GM23338 (cell line): Measurements from ENCODE around the gene MME. TPM values are rescaled to one million over a fixed set of nuclear protein-coding genes. Genes with fewer than 3 reads are reported as not detected.

Experiments
- ATAC-seq: fragments of 200-7000 bp; cut with Tn5 transposase; 3 replicates; pipeline ENCODE4 v1.9.1; 2020
- DNase-seq: peaks from one replicate; pipeline ENCODE4 v3.0.0-alpha.2; 2015; ENCODE audit warnings: low spot score
- H2AFZ ChIP-seq: fragments of 200-600 bp; sonication (generic); 2 replicates; pipeline ENCODE4 v1.8.0; 2016; ENCODE audit warnings: antibody characterized with exemption, mild to moderate bottlenecking, moderate library complexity
- H3F3A ChIP-seq: fragments of 200-600 bp; sonication (generic); replicated peaks from 2 replicates; pipeline ENCODE4 v1.8.0; 2017; ENCODE audit warnings: antibody characterized with exemption, mixed run types, low read depth
- H3K27ac ChIP-seq: fragments of 200-600 bp; sonication (generic); 2 replicates; pipeline ENCODE4 v1.6.1; 2016; ENCODE audit warnings: low read depth
- H3K27me3 ChIP-seq: fragments of 200-600 bp; sonication (generic); 2 replicates; pipeline ENCODE4 v1.8.0; 2016; ENCODE audit warnings: mild to moderate bottlenecking, mixed run types, moderate library complexity; ENCODE audit not compliant: insufficient read depth
- H3K36me3 ChIP-seq: fragments of 200-600 bp; sonication (generic); 2 replicates; pipeline ENCODE4 v1.8.0; 2016; ENCODE audit warnings: mild to moderate bottlenecking; ENCODE audit not compliant: insufficient read depth
- H3K4me1 ChIP-seq: fragments of 200-600 bp; sonication (generic); 2 replicates; pipeline ENCODE4 v1.8.0; 2016; ENCODE audit warnings: mild to moderate bottlenecking, moderate library complexity; ENCODE audit not compliant: insufficient read depth
- H3K4me2 ChIP-seq: fragments of 200-600 bp; sonication (generic); 2 replicates; pipeline ENCODE4 v1.7.1; 2017; ENCODE audit warnings: mixed run types
- H3K4me3 ChIP-seq: fragments of 200-600 bp; sonication (generic); 2 replicates; pipeline ENCODE4 v1.6.1; 2016; ENCODE audit warnings: mixed run types
- H3K79me2 ChIP-seq: fragments of 200-600 bp; sonication (generic); replicated peaks from 2 replicates; pipeline ENCODE4 v1.8.0; 2017; ENCODE audit warnings: mild to moderate bottlenecking; ENCODE audit not compliant: insufficient read depth
- H3K9me2 ChIP-seq: fragments of 200-600 bp; sonication (generic); 2 replicates; pipeline ENCODE4 v1.8.0; 2017; ENCODE audit not compliant: insufficient read depth
- H4K20me1 ChIP-seq: fragments of 200-600 bp; sonication (generic); replicated peaks from 2 replicates; pipeline ENCODE4 v1.8.0; 2017; ENCODE audit warnings: mild to moderate bottlenecking; ENCODE audit not compliant: insufficient read depth
- H3K27ac Mint-ChIP-seq: 2 replicates; pipeline ENCODE4 v1.8.0; 2020; ENCODE audit warnings: inconsistent platforms, mild to moderate bottlenecking, moderate library complexity, mixed read lengths
- H3K27me3 Mint-ChIP-seq: 3 replicates; pipeline ENCODE4 v1.8.0; 2022; ENCODE audit warnings: low read depth, mild to moderate bottlenecking, moderate library complexity, mixed read lengths, inconsistent platforms; ENCODE audit not compliant: insufficient read depth, poor library complexity
- H3K36me3 Mint-ChIP-seq: 3 replicates; pipeline ENCODE4 v1.8.0; 2021; ENCODE audit warnings: low read depth, mild to moderate bottlenecking, inconsistent platforms, moderate library complexity, mixed read lengths
- H3K4me1 Mint-ChIP-seq: 3 replicates; pipeline ENCODE4 v1.8.0; 2020; ENCODE audit warnings: mild to moderate bottlenecking, inconsistent platforms, mixed read lengths
- H3K4me3 Mint-ChIP-seq: 3 replicates; pipeline ENCODE4 v1.8.0; 2021; ENCODE audit warnings: moderate library complexity, mild to moderate bottlenecking, inconsistent platforms, mixed read lengths
- H3K9me3 Mint-ChIP-seq: 3 replicates; pipeline ENCODE4 v1.8.0; 2020; ENCODE audit warnings: moderate library complexity, mild to moderate bottlenecking, inconsistent platforms, mixed read lengths
- CREB1 ChIP-seq: fragments of 250-450 bp; sonication (Bioruptor Pico); IDR thresholded peaks from 2 replicates; pipeline ENCODE4 v1.5.0; 2020; ENCODE audit warnings: low read depth, mild to moderate bottlenecking, moderate library complexity
- ETS1 ChIP-seq: IDR thresholded peaks from 2 replicates; pipeline ENCODE4 v1.6.1; 2016; ENCODE audit warnings: antibody characterized with exemption
- EZH2 ChIP-seq: fragments of 200-600 bp; sonication (generic); IDR thresholded peaks from one replicate; pipeline ENCODE4 v1.8.0; 2017; ENCODE audit warnings: antibody characterized with exemption, mild to moderate bottlenecking, low read depth; ENCODE audit not compliant: unreplicated experiment
- EZH2phosphoT487 ChIP-seq: fragments of 200-600 bp; sonication (generic); IDR thresholded peaks from one replicate; pipeline ENCODE4 v1.8.1; 2018; ENCODE audit warnings: antibody characterized with exemption; ENCODE audit not compliant: unreplicated experiment
- JUNB ChIP-seq: IDR thresholded peaks from one replicate; pipeline ENCODE4 v1.6.1; 2016; ENCODE audit warnings: antibody characterized with exemption; ENCODE audit not compliant: unreplicated experiment
- NANOG ChIP-seq: IDR thresholded peaks from 2 replicates; pipeline ENCODE4 v1.6.1; 2016; ENCODE audit warnings: antibody characterized with exemption, borderline replicate concordance
- POLR2AphosphoS5 ChIP-seq: IDR thresholded peaks from 2 replicates; pipeline ENCODE4 v1.6.1; 2016; ENCODE audit warnings: antibody characterized with exemption, low read depth
- REST ChIP-seq: IDR thresholded peaks from one replicate; pipeline ENCODE4 v1.6.1; 2018; ENCODE audit warnings: antibody characterized with exemption; ENCODE audit not compliant: unreplicated experiment
- ZNF114 ChIP-seq: fragments of 250-450 bp; sonication (Bioruptor Pico); IDR thresholded peaks from 2 replicates; pipeline ENCODE4 v1.5.0; 2020; ENCODE audit warnings: mild to moderate bottlenecking, moderate library complexity
- ZNF331 ChIP-seq: fragments of 250-450 bp; sonication (Bioruptor Pico); IDR thresholded peaks from 2 replicates; pipeline ENCODE4 v1.5.0; 2020; ENCODE audit warnings: low read depth, mild to moderate bottlenecking, moderate library complexity
- polyA plus RNA-seq: library from polyadenylated mRNA; unstranded; fragments of >200 nt; fragmentation: Nextera tagmentation; extraction: Ambion mirVana; gene quantifications from 2 replicates; pipeline ENCODE4 v1.2.1, GENCODE V29; 2016
- total RNA-seq: library from RNA; depleted of rRNA; stranded (reverse); fragments of >200 nt; shearing (Covaris generic); gene quantifications from 2 replicates; pipeline ENCODE4 v1.2.3, GENCODE V29; 2014

Gene MME
- total and polyA plus RNA-seq, 2 experiments from 2014 or later: 15.2 to 76.7 TPM

GRCh38 chr3:155035553-155035952 lies 44.6 kb upstream of the MME start:
- Histone ChIP-seq H3K27me3 (no peaks in the 10 kb centered on the region), H3K79me2 (no peaks in the 10 kb centered on the region), H3K4me1 (peaks cover 19% of the 10 kb centered on the region), H3K36me3 (no peaks in the 10 kb centered on the region), H3F3A (no peaks in the 10 kb centered on the region), H3K9me2 (peaks cover 5% of the 10 kb centered on the region; the same call in 1 of the 2 replicates), H2AFZ (no peak overlapping the region), H4K20me1 (no peaks in the 10 kb centered on the region), H3K4me3 (no peak overlapping the region), H3K27ac (no peak overlapping the region), H3K4me2 (no peak overlapping the region)
- Mint-ChIP-seq H3K36me3 (no peaks in the 10 kb centered on the region), H3K27me3 (no peaks in the 10 kb centered on the region), H3K27ac (no peak overlapping the region), H3K9me3 (no peaks in the 10 kb centered on the region; the same call in 2 of the 3 replicates), H3K4me3 (no peak overlapping the region), H3K4me1 (peaks cover 9% of the 10 kb centered on the region; the same call in 2 of the 3 replicates)
- TF ChIP-seq REST (no peak), ZNF114 (CRISPR knock-in tag) (no peak), ZNF331 (CRISPR knock-in tag) (no peak), ETS1 (no peak), CREB1 (CRISPR knock-in tag) (no peak), JUNB (no peak), EZH2 (no peak), EZH2phosphoT487 (no peak)
- ATAC-seq: no peak
- DNase-seq: no peak

- ATAC-seq (no peak), DNase-seq (no peak)
- Histone ChIP-seq H3K27ac (no peak overlapping the region), H3K9me2 (peaks cover 5% of the 10 kb centered on the region; the same call in 1 of the 2 replicates), H3K4me1 (0 out of 2 replicates have a peak, but pooled peaks cover 7% of the 10 kb centered on the region), H3K36me3 (no peaks in the 10 kb centered on the region), H3K4me2 (no peak overlapping the region), H3K4me3 (no peak overlapping the region), H3K79me2 (no peaks in the 10 kb centered on the region), H3F3A (no peaks in the 10 kb centered on the region), H4K20me1 (no peaks in the 10 kb centered on the region), H2AFZ (0 out of 2 replicates have a peak overlapping the region, but pooled peaks have one; percentile 9), H3K27me3 (no peaks in the 10 kb centered on the region)
- peaks cover 3% of the 10 kb centered on the region; the same call in 2 of the 3 replicates for H3K4me1 Mint-ChIP-seq
- no peaks in the 10 kb centered on the region for H3K36me3 Mint-ChIP-seq
- no peaks in the 10 kb centered on the region; the same call in 2 of the 3 replicates for H3K9me3 Mint-ChIP-seq
- no peak overlapping the region for H3K27ac Mint-ChIP-seq
- TF ChIP-seq NANOG: no peak
- no peak for TF ChIP-seq POLR2AphosphoS5
- no peaks in the 10 kb centered on the region for H3K27me3 Mint-ChIP-seq
- H3K4me3 Mint-ChIP-seq: no peak overlapping the region
These were observed 42.5 kb upstream of the MME start for GRCh38 chr3:155037508-155038202.
